CD8-positive, alpha-beta memory T cell (primary cell): ENCODE results near the gene TLR1. TPM values are rescaled to one million over a fixed set of nuclear protein-coding genes. Genes with fewer than 3 reads are reported as not detected.
"Not testable (repeated sequence)": the region's sequence is repeated elsewhere in the genome, so short reads cannot be mapped to it uniquely, and the experiment has no call there.

Experiments used
- CTCF ChIA-PET: fragments of 350-600 bp; sonication (Branson Sonifier 250); formaldehyde crosslinking; loops from one replicate; lab custom pipeline; 2021; ENCODE audit warnings: antibody characterized with exemption; lab: Charles Lee
- POLR2A ChIA-PET: fragments of 350-600 bp; sonication (Branson Sonifier 250); formaldehyde crosslinking; loops from one replicate; lab custom pipeline; 2021; ENCODE audit warnings: antibody characterized with exemption; lab: Charles Lee
- DNase-seq, 5 donors: peaks; one replicate each; pipeline versions ENCODE4 v3.0.0 to v3.0.0-alpha.2; 2020 to 2022; ENCODE audit warnings: mixed read lengths in 1 of 5
- H3K27ac ChIP-seq: one replicate; pipeline ENCODE4 v1.7.0; 2013; ENCODE audit warnings: low read depth, mild to moderate bottlenecking, low read length, moderate library complexity
- H3K27me3 ChIP-seq: 2 replicates; pipeline ENCODE4 v1.7.0; 2013; ENCODE audit warnings: low read length, mild to moderate bottlenecking; ENCODE audit not compliant: insufficient read depth, poor library complexity, severe bottlenecking
- H3K36me3 ChIP-seq: 2 replicates; pipeline ENCODE4 v1.7.0; 2013; ENCODE audit warnings: mild to moderate bottlenecking, low read length, moderate library complexity; ENCODE audit not compliant: insufficient read depth
- H3K4me1 ChIP-seq: 2 replicates; pipeline ENCODE4 v1.7.0; 2013; ENCODE audit warnings: mild to moderate bottlenecking, low read length, moderate library complexity; ENCODE audit not compliant: insufficient read depth
- H3K4me3 ChIP-seq: 2 replicates; pipeline ENCODE4 v1.7.0; 2013; ENCODE audit warnings: mild to moderate bottlenecking, low read length
- H3K9me3 ChIP-seq: 2 replicates; pipeline ENCODE4 v1.7.0; 2013; ENCODE audit warnings: mild to moderate bottlenecking, low read length
- H3K27ac Mint-ChIP-seq, 8 donors: one replicate each; pipeline ENCODE4 v1.8.0; 2020 to 2021; ENCODE audit warnings: mixed read lengths in 8 of 8, mild to moderate bottlenecking in 6 of 8, inconsistent platforms in 3 of 8, moderate library complexity in 3 of 8
- H3K27me3 Mint-ChIP-seq, 2 donors: one replicate each; pipeline ENCODE4 v1.8.0; 2020 to 2021; ENCODE audit warnings: mixed read lengths in 2 of 2, mild to moderate bottlenecking in 1 of 2, moderate library complexity in 1 of 2
- H3K36me3 Mint-ChIP-seq, 3 donors: one replicate each; pipeline ENCODE4 v1.8.0; 2020 to 2021; ENCODE audit warnings: mixed read lengths in 3 of 3, inconsistent platforms in 1 of 3, mild to moderate bottlenecking in 1 of 3
- H3K4me1 Mint-ChIP-seq, 3 donors: one replicate each; pipeline ENCODE4 v1.8.0; 2020 to 2021; ENCODE audit warnings: mixed read lengths in 3 of 3, inconsistent platforms in 1 of 3, mild to moderate bottlenecking in 1 of 3
- H3K4me3 Mint-ChIP-seq, 7 donors: one replicate each; pipeline ENCODE4 v1.8.0; 2020 to 2021; ENCODE audit warnings: mixed read lengths in 7 of 7, mild to moderate bottlenecking in 6 of 7, moderate library complexity in 4 of 7, inconsistent platforms in 2 of 7
- H3K9me3 Mint-ChIP-seq, 5 donors: one replicate each; pipeline ENCODE4 v1.8.0; 2020 to 2022; ENCODE audit warnings: mixed read lengths in 5 of 5, mild to moderate bottlenecking in 3 of 5, moderate library complexity in 2 of 5, inconsistent platforms in 1 of 5
- polyA plus RNA-seq: library from polyadenylated mRNA; unstranded; fragments of 300-500 nt; fragmentation: Illumina TruSeq; gene quantifications from one replicate; pipeline ENCODE4 v1.2.3, GENCODE V29; 2021
- total RNA-seq, 2 experiments: library from RNA; stranded (reverse); gene quantifications; one replicate each; pipeline ENCODE4 v1.2.3, GENCODE V29; 2021

The TLR1 gene
- total and polyA plus RNA-seq, 3 experiments from 2014 or later, result 1.3 to 9.8 (median 2.1) TPM

- ChIA-PET CTCF (interaction anchor here (0.9 to 3.9 kb wide), 18 partner anchors 9 to 722 kb away, joined by 3 to 33 read pairs (median 4); partner anchors contain the start of gene TLR1), POLR2A (no interaction called here)
- H3K9me3 Mint-ChIP-seq, result no peaks in the 10 kb centered on the region
- H3K4me1 Mint-ChIP-seq, result peaks cover 3 to 6% (median 4%) of the 10 kb centered on the region in 3 donors
- H3K27ac Mint-ChIP-seq, result peak within 1 kb of the TSS in 1 of 8 donors; percentile 13
- Histone ChIP-seq H3K27ac (no peak within 1 kb of the TSS), H3K27me3 (no peaks in the 10 kb centered on the region), H3K4me1 (peaks cover 6% of the 10 kb centered on the region), H3K36me3 (no peaks in the 10 kb centered on the region), H3K4me3 (no peak within 1 kb of the TSS), H3K9me3 (no peaks in the 10 kb centered on the region)
- peak within 1 kb of the TSS in 1 of 7 donors; percentile 24 for H3K4me3 Mint-ChIP-seq
- DNase-seq, result peak in 4 of 5 donors; percentile 11 to 52 (median 32)
- H3K27me3 Mint-ChIP-seq, result peaks cover 2 to 8% of the 10 kb centered on the region in 2 donors
- no peaks in the 10 kb centered on the region for H3K36me3 Mint-ChIP-seq
Measured at GRCh38 chr4:38782452-38783108, 22.0 kb downstream of the TLR1 start, which contains the start of gene TLR10. Gene TLR10 (minus strand): TSS chr4:38782990. CDS start chr4:38775590, 7,400 bp downstream.

GRCh38 chr4:38781854-38782261, 22.7 kb downstream of the TLR1 start:
- Histone ChIP-seq H3K9me3 (no peaks in the 10 kb centered on the region), H3K27me3 (no peaks in the 10 kb centered on the region), H3K4me3 (no peak overlapping the region), H3K36me3 (no peaks in the 10 kb centered on the region), H3K27ac (no peak overlapping the region), H3K4me1 (peaks cover 6% of the 10 kb centered on the region)
- Mint-ChIP-seq H3K27me3 (peaks cover 2 to 13% of the 10 kb centered on the region in 2 donors), H3K4me1 (peaks cover 3 to 6% (median 4%) of the 10 kb centered on the region in 3 donors), H3K9me3 (peaks cover 0 to 1% (median 0%) of the 10 kb centered on the region in 5 donors), H3K27ac (no peak overlapping the region), H3K36me3 (peaks cover 0 to 1% (median 0%) of the 10 kb centered on the region in 3 donors), H3K4me3 (no peak overlapping the region)
- ChIA-PET POLR2A (no interaction called here), CTCF (interaction anchor here (0.6 to 3.9 kb wide), 15 partner anchors 9 to 722 kb away, joined by 3 to 33 read pairs (median 4); partner anchors contain the start of gene TLR1)
- no peak for DNase-seq

- ChIA-PET POLR2A (no interaction called here), CTCF (interaction anchor here (1.1 to 3.9 kb wide), 4 partner anchors 8 to 601 kb away, joined by 4 to 33 read pairs (median 17); no protein-coding TSS in a partner anchor)
- H3K27me3 Mint-ChIP-seq, result peaks cover 4 to 21% of the 10 kb centered on the region in 2 donors
- DNase-seq, result no peak
- H3K27me3 ChIP-seq, result no peaks in the 10 kb centered on the region
- H3K27ac ChIP-seq, result no peak overlapping the region
- peaks cover 0 to 1% (median 0%) of the 10 kb centered on the region in 5 donors for H3K9me3 Mint-ChIP-seq
- no peak overlapping the region for H3K4me3 ChIP-seq
- peaks cover 3 to 6% (median 4%) of the 10 kb centered on the region in 3 donors for H3K4me1 Mint-ChIP-seq
- H3K9me3 ChIP-seq, result no peaks in the 10 kb centered on the region
- H3K27ac Mint-ChIP-seq, result no peak overlapping the region
- H3K36me3 Mint-ChIP-seq, result peaks cover 0 to 3% (median 0%) of the 10 kb centered on the region in 3 donors
- peaks cover 6% of the 10 kb centered on the region for H3K4me1 ChIP-seq
- no peaks in the 10 kb centered on the region for H3K36me3 ChIP-seq
- H3K4me3 Mint-ChIP-seq, result no peak overlapping the region
Measured at GRCh38 chr4:38780833-38781484, 23.6 kb downstream of the TLR1 start.

- no peak overlapping the region for H3K27ac ChIP-seq
- Mint-ChIP-seq H3K36me3 (peaks cover 0 to 3% (median 0%) of the 10 kb centered on the region in 3 donors), H3K27me3 (peaks cover 7 to 33% of the 10 kb centered on the region in 2 donors), H3K4me3 (no peak overlapping the region), H3K27ac (no peak overlapping the region), H3K9me3 (peaks cover 0 to 1% (median 0%) of the 10 kb centered on the region in 5 donors), H3K4me1 (peaks cover 3 to 6% (median 4%) of the 10 kb centered on the region in 3 donors)
- peaks cover 6% of the 10 kb centered on the region for H3K4me1 ChIP-seq
- H3K4me3 ChIP-seq, result no peak overlapping the region
- H3K36me3 ChIP-seq, result no peaks in the 10 kb centered on the region
- H3K9me3 ChIP-seq, result no peaks in the 10 kb centered on the region
- DNase-seq, result no peak
- H3K27me3 ChIP-seq, result peaks cover 4% of the 10 kb centered on the region
- ChIA-PET CTCF (interaction anchor here (3.8 to 3.9 kb wide), 2 partner anchors 20 to 21 kb away, joined by 17 to 33 read pairs; no protein-coding TSS in a partner anchor), POLR2A (no interaction called here)
Measured at GRCh38 chr4:38779790-38780189, 24.8 kb downstream of the TLR1 start.

GRCh38 chr4:38777925-38778324, 26.7 kb downstream of the TLR1 start:
- CTCF ChIA-PET, H3K27ac Mint-ChIP-seq, H3K36me3 Mint-ChIP-seq, H3K27me3 ChIP-seq, POLR2A ChIA-PET, H3K4me3 ChIP-seq, H3K9me3 ChIP-seq, H3K4me1 ChIP-seq, H3K4me3 Mint-ChIP-seq, DNase-seq, H3K4me1 Mint-ChIP-seq, H3K9me3 Mint-ChIP-seq, H3K27ac ChIP-seq, H3K36me3 ChIP-seq: not testable (repeated sequence)
- H3K27me3 Mint-ChIP-seq, result peaks cover 10 to 45% of the 10 kb centered on the region in 2 donors

- H3K4me3 Mint-ChIP-seq, result no peak overlapping the region
- H3K36me3 Mint-ChIP-seq, result peaks cover 0 to 6% (median 1%) of the 10 kb centered on the region in 3 donors
- no peaks in the 10 kb centered on the region for H3K4me1 Mint-ChIP-seq
- Histone ChIP-seq H3K9me3 (no peaks in the 10 kb centered on the region), H3K4me3 (no peak overlapping the region), H3K27me3 (peaks cover 4% of the 10 kb centered on the region), H3K27ac (no peak overlapping the region), H3K4me1 (no peaks in the 10 kb centered on the region), H3K36me3 (no peaks in the 10 kb centered on the region)
- POLR2A ChIA-PET, result no interaction called here
- peaks cover 0 to 7% (median 0%) of the 10 kb centered on the region in 5 donors for H3K9me3 Mint-ChIP-seq
- peaks cover 10 to 48% of the 10 kb centered on the region in 2 donors for H3K27me3 Mint-ChIP-seq
- CTCF ChIA-PET, result no interaction called here
- DNase-seq, result no peak
- H3K27ac Mint-ChIP-seq, result no peak overlapping the region
Measured at GRCh38 chr4:38775326-38775725, 29.3 kb downstream of the TLR1 start.

GRCh38 chr4:38774181-38774955, 30.2 kb downstream of the TLR1 start:
- ChIA-PET CTCF (interaction anchor here (3.6 to 6.9 kb wide), 2 partner anchors 8 to 15 kb away, joined by 17 to 43 read pairs; partner anchors contain the start of gene TLR10), POLR2A (no interaction called here)
- Mint-ChIP-seq H3K27me3 (peaks cover 10 to 48% of the 10 kb centered on the region in 2 donors), H3K27ac (no peak overlapping the region), H3K9me3 (peaks cover 0 to 7% (median 0%) of the 10 kb centered on the region in 5 donors), H3K4me1 (no peaks in the 10 kb centered on the region), H3K36me3 (peaks cover 0 to 6% (median 1%) of the 10 kb centered on the region in 3 donors), H3K4me3 (no peak overlapping the region)
- DNase-seq, result no peak
- no peak overlapping the region for H3K27ac ChIP-seq
- H3K27me3 ChIP-seq, result peaks cover 4% of the 10 kb centered on the region
- H3K4me3 ChIP-seq, result no peak overlapping the region
- H3K36me3 ChIP-seq, result no peaks in the 10 kb centered on the region
- no peaks in the 10 kb centered on the region for H3K4me1 ChIP-seq
- H3K9me3 ChIP-seq, result no peaks in the 10 kb centered on the region
